Suprapubic skin (tissue), 4 donors: ENCODE measurements around the gene TMEM150C. TPM values are rescaled to one million over a fixed set of nuclear protein-coding genes. Genes with fewer than 3 reads are reported as not detected.

Experiments
- DNase-seq, 2 donors: peaks; one replicate each; pipeline ENCODE4 v3.0.0-alpha.2; 2019; ENCODE audit warnings: low spot score in 2 of 2
- H3K27ac ChIP-seq: fragments of 200-600 bp; sonication (generic); one replicate; pipeline ENCODE4 v1.5.1; 2019
- H3K27me3 ChIP-seq: fragments of 200-600 bp; sonication (generic); one replicate; pipeline ENCODE4 v1.5.1; 2019
- H3K36me3 ChIP-seq: fragments of 200-600 bp; sonication (generic); one replicate; pipeline ENCODE4 v1.5.1; 2019
- H3K4me1 ChIP-seq: fragments of 200-600 bp; sonication (generic); one replicate; pipeline ENCODE4 v1.5.1; 2019
- H3K4me3 ChIP-seq: fragments of 200-600 bp; sonication (generic); one replicate; pipeline ENCODE4 v1.5.1; 2019; ENCODE audit warnings: mild to moderate bottlenecking
- H3K9me3 ChIP-seq: fragments of 200-600 bp; sonication (generic); one replicate; pipeline ENCODE4 v1.5.1; 2019
- CTCF ChIP-seq, 2 donors: fragments of 200-600 bp in 1 of 2; fragments of 450-650 bp in 1 of 2; sonication (generic) in 1 of 2; IDR thresholded peaks; one replicate each; pipeline ENCODE4 v1.5.1; 2016 to 2019; ENCODE audit warnings: antibody characterized with exemption in 2 of 2, mild to moderate bottlenecking in 1 of 2, moderate library complexity in 1 of 2
- EP300 ChIP-seq: sonication (generic); formaldehyde crosslinking; IDR thresholded peaks from one replicate; pipeline ENCODE4 v1.6.1; 2017; ENCODE audit warnings: antibody characterized with exemption
- POLR2A ChIP-seq, 2 donors: fragments of 450-650 bp; IDR thresholded peaks; one replicate each; pipeline ENCODE4 v1.6.1; 2017; ENCODE audit warnings: antibody characterized with exemption in 2 of 2, mild to moderate bottlenecking in 2 of 2, moderate library complexity in 2 of 2
- POLR2AphosphoS5 ChIP-seq, 3 donors: sonication (generic); formaldehyde crosslinking; IDR thresholded peaks; one replicate each; pipeline ENCODE4 v1.6.1; 2017; ENCODE audit warnings: antibody characterized with exemption in 3 of 3
- WGBS: methylation state at CpG from one replicate; pipeline ENCODE4 v1.1.5; 2018; 5-methylcytosine and 5-hydroxymethylcytosine counted together
- total RNA-seq, 4 donors: library from RNA; depleted of rRNA; stranded (reverse); fragments of >200 nt; gene quantifications; one replicate each; pipeline ENCODE4 v1.1.0, GENCODE V29; 2016

Gene TMEM150C
- total RNA-seq, 4 donors from 2014 or later: 3.2 to 10.7 (median 8.7) TPM

- 73% methylated on average over 9 of the region's 9 CpGs for WGBS
Measured at GRCh38 chr4:82601242-82602015, 39.6 kb upstream of the TMEM150C start.

GRCh38 chr4:82599336-82599735 is 37.5 kb upstream of the TMEM150C start:
- no peaks in the 10 kb centered on the region for H3K4me1 ChIP-seq
- H3K27me3 ChIP-seq: no peaks in the 10 kb centered on the region
- H3K27ac ChIP-seq: no peak overlapping the region
- H3K4me3 ChIP-seq: no peak overlapping the region
- no peaks in the 10 kb centered on the region for H3K9me3 ChIP-seq
- DNase-seq: no peak
- 78% methylated on average over 4 of the region's 4 CpGs for WGBS
- no peak for TF ChIP-seq EP300
- no peak for TF ChIP-seq POLR2AphosphoS5 (IDR thresholded peaks at IDR 0.05)
- no peak for TF ChIP-seq CTCF (IDR thresholded peaks at IDR 0.05)
- TF ChIP-seq POLR2A (IDR thresholded peaks at IDR 0.05): no peak
- H3K36me3 ChIP-seq: no peaks in the 10 kb centered on the region

More at GRCh38 chr4:82601242-82602015, 39.6 kb upstream of the TMEM150C start:
- no peaks in the 10 kb centered on the region for H3K4me1 ChIP-seq
- H3K27ac ChIP-seq: peak overlapping the region; percentile 36
- no peaks in the 10 kb centered on the region for H3K9me3 ChIP-seq
- no peak overlapping the region for H3K4me3 ChIP-seq
- H3K36me3 ChIP-seq: no peaks in the 10 kb centered on the region
- DNase-seq: no peak
- H3K27me3 ChIP-seq: no peaks in the 10 kb centered on the region
- TF ChIP-seq POLR2AphosphoS5 (IDR thresholded peaks at IDR 0.05) (no peak), EP300 (no peak), CTCF (IDR thresholded peaks at IDR 0.05) (no peak), POLR2A (IDR thresholded peaks at IDR 0.05) (no peak)

GRCh38 chr4:82594456-82594855 is 32.7 kb upstream of the TMEM150C start:
- no peak overlapping the region for H3K27ac ChIP-seq
- no peak overlapping the region for H3K4me3 ChIP-seq
- H3K9me3 ChIP-seq: no peaks in the 10 kb centered on the region
- no peaks in the 10 kb centered on the region for H3K27me3 ChIP-seq
- TF ChIP-seq EP300 (no peak), POLR2A (IDR thresholded peaks at IDR 0.05) (no peak), CTCF (IDR thresholded peaks at IDR 0.05) (no peak), POLR2AphosphoS5 (IDR thresholded peaks at IDR 0.05) (no peak)
- no peak for DNase-seq
- 73% methylated on average over 4 of the region's 4 CpGs for WGBS
- no peaks in the 10 kb centered on the region for H3K4me1 ChIP-seq
- no peaks in the 10 kb centered on the region for H3K36me3 ChIP-seq

GRCh38 chr4:82593411-82593810 is 31.6 kb upstream of the TMEM150C start:
- DNase-seq: no peak
- TF ChIP-seq EP300: no peak
- no peak for TF ChIP-seq POLR2AphosphoS5 (IDR thresholded peaks at IDR 0.05)
- TF ChIP-seq POLR2A (IDR thresholded peaks at IDR 0.05): no peak
- no peak for TF ChIP-seq CTCF (IDR thresholded peaks at IDR 0.05)

GRCh38 chr4:82592639-82593038 is 30.9 kb upstream of the TMEM150C start:
- no peak for DNase-seq
- no peaks in the 10 kb centered on the region for H3K36me3 ChIP-seq
- H3K27me3 ChIP-seq: no peaks in the 10 kb centered on the region
- no peak overlapping the region for H3K4me3 ChIP-seq
- TF ChIP-seq POLR2A (IDR thresholded peaks at IDR 0.05): no peak
- TF ChIP-seq POLR2AphosphoS5 (IDR thresholded peaks at IDR 0.05): no peak
- TF ChIP-seq EP300: no peak
- TF ChIP-seq CTCF (IDR thresholded peaks at IDR 0.05): no peak
- WGBS: 95% methylated on average over 3 of the region's 3 CpGs
- no peaks in the 10 kb centered on the region for H3K9me3 ChIP-seq
- H3K27ac ChIP-seq: no peak overlapping the region
- H3K4me1 ChIP-seq: no peaks in the 10 kb centered on the region

More at GRCh38 chr4:82593411-82593810, 31.6 kb upstream of the TMEM150C start:
- no peaks in the 10 kb centered on the region for H3K27me3 ChIP-seq
- H3K4me1 ChIP-seq: no peaks in the 10 kb centered on the region
- 73% methylated on average over 5 of the region's 5 CpGs for WGBS
- H3K36me3 ChIP-seq: no peaks in the 10 kb centered on the region
- no peak overlapping the region for H3K4me3 ChIP-seq
- no peak overlapping the region for H3K27ac ChIP-seq
- H3K9me3 ChIP-seq: no peaks in the 10 kb centered on the region
